ENCODE data around the gene PSMD1.
A peak's percentile ranks its signal among the peaks of the same experiment; 100 is the strongest.
"Not testable (repeated sequence)": the region's sequence is repeated elsewhere in the genome, so short reads cannot be mapped to it uniquely, and the experiment has no call there.

PSMD1 gene

DNA sequence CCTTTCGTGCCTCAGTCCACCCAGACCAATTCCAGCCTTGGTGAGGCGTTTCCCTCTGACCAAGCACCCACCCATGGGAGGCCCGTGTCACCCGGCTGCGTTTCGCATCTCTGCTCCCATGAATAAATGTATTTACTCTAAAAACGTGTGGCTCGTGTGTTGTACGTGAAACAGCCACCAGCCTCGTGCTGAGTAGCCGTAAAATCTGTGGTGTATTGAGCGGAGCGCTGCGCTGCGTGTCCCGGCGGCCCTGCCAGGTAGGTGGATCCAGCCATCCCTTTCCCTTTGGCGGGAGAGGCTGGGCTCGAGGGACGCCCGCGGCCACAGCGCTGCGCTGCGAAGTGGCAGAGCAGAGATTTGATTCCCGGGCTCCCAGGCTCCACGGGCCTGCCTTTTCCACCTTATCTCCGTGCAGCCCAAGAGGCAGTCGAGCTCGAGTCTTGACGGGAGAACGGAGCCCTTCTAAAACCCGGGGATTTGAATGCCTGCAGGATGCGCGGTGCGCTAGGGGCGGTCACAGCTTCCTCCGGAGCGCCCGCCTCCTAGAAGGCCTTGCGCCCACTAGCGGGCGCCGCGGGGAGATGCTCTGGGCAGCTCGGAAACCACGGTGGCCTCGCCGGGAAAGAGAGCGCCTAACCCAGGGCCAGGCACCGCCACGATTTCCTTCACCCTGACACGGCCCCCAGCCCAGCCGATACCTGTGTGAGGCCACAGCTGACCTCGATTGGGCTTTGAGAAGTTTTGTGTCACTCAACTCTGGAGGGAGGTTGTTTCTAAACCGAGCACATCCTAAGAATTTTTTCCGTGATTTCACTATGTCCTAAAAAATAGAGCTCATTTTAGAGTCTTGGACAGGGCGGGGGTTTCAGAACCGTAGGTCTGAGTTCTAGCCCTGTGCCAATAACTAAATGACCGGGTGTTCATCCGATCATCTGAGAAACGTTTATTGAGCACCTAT is 3.9 kb upstream of the PSMD1 start:
- peak; percentile 35 for DNase-seq (ENCODE audit: low spot score)
- FAIRE-seq = no peak

DNA sequence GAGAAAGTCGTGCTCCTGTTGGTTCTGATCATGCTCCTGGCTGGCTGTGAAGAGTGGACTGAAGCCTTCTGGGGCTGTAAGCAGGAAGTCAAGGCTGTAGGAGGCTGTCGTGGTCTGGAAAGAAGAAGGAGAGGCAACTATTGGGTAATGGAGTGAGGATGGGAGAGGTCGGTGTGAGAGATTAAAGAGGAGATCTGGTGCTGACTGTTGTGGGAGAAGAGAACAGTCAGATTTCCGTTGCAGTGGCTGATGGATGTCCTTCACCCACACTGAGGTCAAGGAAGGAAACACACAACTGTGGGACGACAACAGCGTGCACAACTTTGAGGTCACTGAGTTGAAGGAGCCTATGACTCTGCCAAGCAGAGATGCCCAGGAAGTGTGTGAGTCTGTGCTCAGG is 2.8 kb upstream of the PSMD1 start:
- no peak for FAIRE-seq
- no peak for DNase-seq (ENCODE audit: low spot score)

GRCh38 chr2:231057590-231057989 is 923 bp downstream of the PSMD1 start:
- FAIRE-seq (no peak), DNase-seq (ENCODE audit: low spot score) (no peak)

- no peak for FAIRE-seq
- DNase-seq (ENCODE audit: low spot score) = peak; percentile 40
Observed at GRCh38 chr2:231058761-231059550, 2.3 kb downstream of the PSMD1 start.

DNA sequence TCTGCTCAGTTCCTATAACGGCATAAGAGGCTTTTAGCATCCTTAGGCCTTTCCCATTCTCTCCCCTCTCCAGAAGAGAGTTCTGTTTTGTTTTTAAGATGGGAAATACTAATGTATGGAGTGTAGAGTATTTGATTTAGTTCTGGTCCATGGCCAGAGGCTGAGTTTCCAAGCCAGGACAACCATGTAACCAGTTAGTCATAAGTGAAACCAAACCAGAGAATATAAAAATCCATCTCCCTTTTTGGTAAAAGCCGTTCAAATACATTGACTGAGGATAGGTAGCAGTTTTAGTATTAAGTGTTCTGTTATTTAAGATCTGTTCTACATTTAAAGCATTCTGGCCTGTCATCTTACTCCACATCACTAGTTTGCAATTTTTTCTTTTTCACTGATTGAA is 3.1 kb downstream of the PSMD1 start:
- no peak for DNase-seq (ENCODE audit: low spot score)
- no peak for FAIRE-seq

DNA sequence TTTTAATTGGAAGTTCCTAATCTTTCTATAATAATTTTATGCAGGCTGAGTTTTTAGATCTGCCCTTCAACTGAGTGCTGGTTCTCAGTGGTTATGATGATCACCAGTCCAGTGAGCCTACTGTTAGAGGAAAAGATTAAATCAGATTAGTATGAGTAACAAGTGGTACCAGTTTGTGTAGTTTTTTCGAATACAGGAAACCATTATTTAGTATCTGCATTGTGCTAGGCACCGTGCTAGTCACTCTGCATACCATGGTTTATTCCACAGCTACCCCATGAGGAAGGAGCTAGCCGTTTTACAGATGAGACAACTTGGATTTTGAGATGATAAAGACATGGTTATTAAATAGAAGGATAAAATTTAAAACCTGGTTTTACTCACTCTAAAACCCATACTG is 6.1 kb downstream of the PSMD1 start:
- DNase-seq (ENCODE audit: low spot score) = no peak
- no peak for FAIRE-seq

DNA sequence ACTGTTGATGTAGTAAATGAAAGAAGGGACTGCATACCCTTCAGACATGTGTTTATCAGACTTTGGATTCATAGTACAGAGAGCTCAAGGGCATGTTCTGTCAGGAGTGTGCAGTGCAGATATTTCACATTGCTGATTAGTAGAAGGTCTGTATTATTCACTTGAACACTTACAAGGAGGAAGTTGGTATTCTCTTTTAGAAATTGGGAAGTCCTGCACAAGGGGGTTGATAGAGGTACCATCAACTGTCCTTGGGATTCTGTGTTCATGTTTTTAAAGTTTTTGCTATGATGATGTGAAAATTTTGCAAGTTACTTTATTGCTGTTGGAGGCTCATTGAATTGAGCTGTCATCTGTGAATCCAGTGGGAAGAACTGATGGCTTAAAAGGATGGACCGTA is 6.7 kb downstream of the PSMD1 start:
- FAIRE-seq (no peak), DNase-seq (ENCODE audit: low spot score) (no peak)

- FAIRE-seq (no peak), DNase-seq (ENCODE audit: low spot score) (no peak)
Observed at GRCh38 chr2:231065966-231066365, 9.3 kb downstream of the PSMD1 start.

DNA sequence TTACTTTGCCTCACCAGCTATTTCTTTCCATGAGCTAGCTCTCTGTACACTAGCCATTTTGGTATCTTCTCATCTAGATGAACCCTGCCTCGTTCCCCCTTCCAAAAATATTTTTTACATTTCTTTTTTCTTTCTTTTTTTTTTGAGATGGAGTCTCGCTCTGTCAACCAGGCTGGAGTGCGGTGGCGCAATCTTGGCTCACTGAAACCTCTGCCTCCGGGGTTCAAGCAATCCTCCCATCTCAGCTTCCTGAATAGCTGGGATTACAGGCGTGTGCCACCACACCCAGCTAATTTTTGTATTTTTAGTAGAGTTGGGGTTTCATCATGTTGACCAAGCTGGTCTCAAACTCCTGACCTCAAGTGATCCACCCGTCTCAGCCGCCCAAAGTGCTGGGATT is 10.9 kb downstream of the PSMD1 start:
- not testable (repeated sequence) for DNase-seq (ENCODE audit: low spot score); FAIRE-seq

DNA sequence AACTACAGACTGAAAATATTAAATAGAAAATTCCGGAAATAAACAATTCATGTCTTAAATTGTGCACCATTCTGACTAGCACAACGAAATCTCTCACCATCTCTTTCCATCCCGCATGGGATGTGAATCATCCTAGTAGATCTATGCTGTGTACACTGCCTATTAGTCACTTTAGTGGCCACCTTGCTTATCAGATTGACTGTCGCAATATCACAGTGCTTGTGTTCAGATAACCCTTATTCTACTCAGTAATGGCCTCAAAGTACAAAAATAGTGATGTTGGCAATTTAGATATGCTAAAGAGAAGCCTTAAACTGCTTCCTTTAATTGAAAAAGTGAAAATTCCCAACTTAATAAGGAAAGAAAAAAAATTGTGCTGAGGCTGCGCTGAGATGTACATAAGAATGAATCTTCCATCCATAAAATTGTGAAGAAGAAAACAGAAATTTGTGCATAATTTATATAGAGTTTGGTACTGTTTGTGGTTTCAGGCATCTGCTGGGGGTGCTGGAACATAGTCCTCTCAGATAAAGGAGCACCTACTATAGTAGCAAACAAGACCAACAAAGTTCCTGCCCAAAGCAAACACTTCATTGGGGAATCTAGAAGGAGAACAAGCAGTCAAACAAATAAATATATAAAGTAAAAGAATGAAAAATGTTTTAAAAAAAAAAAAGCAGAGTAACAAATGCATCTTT is 12.0 kb downstream of the PSMD1 start:
- peak; percentile 82 for FAIRE-seq
- peak; percentile 57 for DNase-seq (ENCODE audit: low spot score)

DNA sequence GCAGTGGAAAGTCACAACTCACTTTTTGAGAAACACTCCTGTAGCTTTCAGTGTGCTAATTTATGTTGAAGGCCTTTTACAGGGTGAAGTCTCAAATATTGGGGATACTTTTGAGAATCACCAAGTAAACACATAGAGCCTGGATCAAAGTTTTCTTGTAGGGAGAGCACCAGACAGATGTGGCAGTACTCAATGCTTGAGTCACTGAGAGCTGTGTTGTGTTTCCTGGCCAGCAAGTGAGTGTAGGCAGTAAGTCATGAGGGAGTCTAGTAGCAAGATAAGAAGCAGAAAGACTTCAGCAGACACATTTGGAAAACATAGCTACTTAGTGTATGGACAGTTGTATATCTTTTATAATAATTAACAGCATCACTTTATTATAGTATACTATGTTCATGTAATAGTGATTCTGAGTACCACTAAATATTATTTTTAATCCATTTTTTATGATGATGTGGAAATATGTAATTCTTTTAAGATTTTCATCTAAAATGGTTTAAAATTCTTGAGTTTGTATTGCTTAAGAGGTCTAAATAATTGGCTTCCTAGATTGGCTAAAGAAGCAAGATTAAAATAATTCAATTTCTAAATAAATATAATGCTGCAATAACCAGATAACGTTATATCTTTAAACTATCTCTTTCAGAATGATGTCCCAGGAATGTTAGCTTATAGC is 12.8 kb downstream of the PSMD1 start:
- DNase-seq (ENCODE audit: low spot score) (no peak), FAIRE-seq (peak; percentile 22)

DNA sequence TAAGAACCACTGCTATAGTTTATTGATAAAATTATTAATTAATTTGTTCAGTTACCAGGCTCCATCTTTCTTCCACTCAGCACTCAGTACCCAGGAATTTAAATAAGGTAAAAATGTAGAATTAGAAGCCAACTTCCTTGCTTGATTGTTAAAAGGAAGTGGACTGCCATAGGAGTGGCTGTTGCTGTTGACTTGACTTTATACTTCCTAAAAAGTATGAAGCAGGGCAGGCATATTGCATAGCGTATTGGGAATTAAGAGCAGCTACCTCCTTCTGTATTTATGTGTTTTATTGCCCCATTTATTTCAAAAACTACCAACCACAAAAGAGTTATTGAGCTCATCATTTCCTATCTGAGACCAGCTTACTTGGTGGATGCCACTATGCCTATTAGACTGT is 27.9 kb downstream of the PSMD1 start:
- DNase-seq (ENCODE audit: low spot score) = no peak
- no peak for FAIRE-seq

DNA sequence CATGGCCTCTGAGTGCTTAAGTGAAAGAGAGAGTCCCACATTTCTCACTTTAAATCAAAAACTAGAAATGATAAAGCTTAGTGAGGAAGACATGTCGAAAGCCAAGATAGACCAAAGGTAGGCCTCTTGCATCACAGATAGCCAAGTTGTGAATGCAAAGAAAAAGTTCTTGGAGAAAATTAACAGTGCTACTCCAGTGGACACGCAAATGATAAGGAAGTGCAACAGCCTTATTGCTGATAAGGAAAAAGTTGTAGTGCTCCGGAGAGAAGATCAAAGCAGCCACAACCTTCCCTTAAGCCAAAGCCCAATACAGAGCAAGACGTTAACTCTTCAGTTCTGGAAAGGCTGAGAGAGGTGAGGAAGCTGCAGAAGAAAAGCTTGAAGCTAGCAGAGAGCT is 32.1 kb downstream of the PSMD1 start:
- no peak for FAIRE-seq
- no peak for DNase-seq (ENCODE audit: low spot score)

DNA sequence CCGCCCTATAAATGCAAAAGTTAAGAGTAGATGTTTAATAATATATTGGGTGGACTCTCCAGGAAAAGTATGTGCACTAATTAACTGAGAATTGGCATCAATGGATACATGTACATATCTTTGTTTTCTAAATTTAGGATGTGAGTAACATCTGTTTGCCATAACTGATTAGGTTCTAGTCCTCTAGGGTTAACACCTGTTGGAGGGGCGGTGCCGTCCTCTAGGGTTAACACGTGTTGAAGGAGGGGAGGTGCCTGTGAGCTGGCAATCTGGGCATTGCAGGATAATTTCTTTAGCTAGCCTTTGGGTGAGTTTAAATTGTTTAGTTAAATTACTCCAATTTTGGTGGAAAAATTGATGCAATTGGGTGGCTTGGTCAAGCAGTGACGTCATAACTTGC is 37.3 kb downstream of the PSMD1 start:
- DNase-seq (ENCODE audit: low spot score) (no peak), FAIRE-seq (no peak)

GRCh38 chr2:231094736-231095346 is 38.2 kb downstream of the PSMD1 start:
- DNase-seq (ENCODE audit: low spot score) (no peak), FAIRE-seq (no peak)

- no peak for FAIRE-seq
- no peak for DNase-seq (ENCODE audit: low spot score)
Observed at GRCh38 chr2:231099918-231100317, 43.3 kb downstream of the PSMD1 start.

DNA sequence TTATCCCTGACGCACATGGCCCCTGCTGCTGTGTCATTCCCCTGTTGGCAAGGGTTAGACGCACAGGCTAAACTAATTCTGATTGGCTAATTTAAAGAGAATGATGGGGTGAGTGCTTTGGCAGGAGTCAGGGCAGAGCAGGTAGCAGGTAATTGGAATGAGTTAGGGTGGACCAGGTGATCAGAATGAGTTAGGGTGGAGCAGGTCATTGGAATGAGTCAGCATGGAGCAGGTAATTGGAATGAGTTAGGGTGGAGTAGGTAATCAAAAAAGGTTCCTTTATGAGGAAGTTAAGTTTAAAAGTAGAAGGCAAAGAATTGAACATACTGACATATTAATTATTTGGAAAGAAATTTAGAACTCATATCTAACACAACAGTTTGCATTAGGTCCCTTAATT is 43.7 kb downstream of the PSMD1 start:
- DNase-seq (ENCODE audit: low spot score); FAIRE-seq: not testable (repeated sequence)

DNA sequence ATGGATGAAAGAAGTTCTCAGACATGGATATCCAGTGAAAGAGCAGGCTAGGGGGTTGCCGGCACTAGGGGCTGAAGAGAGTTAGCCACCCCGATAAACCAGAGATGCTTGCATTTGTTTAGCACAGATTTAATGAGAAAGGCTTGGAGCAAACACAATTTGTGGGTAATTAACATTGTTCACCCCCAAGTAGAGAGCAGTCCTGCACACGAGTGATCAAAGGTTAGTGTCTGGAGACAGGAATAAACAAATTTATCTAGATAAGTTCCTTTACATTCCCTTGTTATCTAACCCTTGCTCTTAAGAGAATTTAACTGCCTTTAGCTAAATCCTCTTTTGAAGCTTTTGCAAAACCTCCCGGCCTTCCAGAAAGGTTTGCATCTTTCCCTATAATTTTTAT is 44.3 kb downstream of the PSMD1 start:
- FAIRE-seq (no peak), DNase-seq (ENCODE audit: low spot score) (no peak)

- FAIRE-seq (no peak), DNase-seq (ENCODE audit: low spot score) (no peak)
Observed at GRCh38 chr2:231102772-231103171, 46.1 kb downstream of the PSMD1 start.

DNA sequence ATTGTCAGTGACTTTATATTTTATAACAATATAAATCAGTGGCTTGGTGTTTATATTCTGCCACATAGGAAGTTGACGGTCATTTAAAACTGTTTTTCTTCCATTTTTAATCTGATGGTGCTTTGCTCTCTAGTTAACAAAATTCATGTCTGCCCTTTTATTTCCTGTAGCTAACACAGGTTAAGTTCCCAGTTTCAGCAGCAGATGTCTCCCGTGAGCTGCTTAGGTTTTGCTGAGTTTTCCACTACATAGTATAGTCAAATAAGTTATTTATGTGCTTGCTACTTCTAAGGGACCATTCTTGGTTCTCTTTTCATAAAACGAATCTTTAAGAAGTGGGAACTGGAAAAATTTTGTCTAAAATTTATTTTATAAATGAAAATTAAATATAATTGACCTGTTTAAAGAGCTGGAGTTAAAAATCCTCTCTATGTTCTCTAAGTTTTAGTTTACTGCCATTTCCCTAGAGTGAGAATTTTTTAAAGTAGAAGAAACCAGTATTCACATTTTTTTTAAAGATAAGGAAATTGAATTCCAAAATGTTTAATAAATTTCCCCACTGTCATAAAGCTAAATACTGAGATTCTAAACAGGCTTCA is 47.5 kb downstream of the PSMD1 start:
- peak; percentile 84 for FAIRE-seq
- DNase-seq (ENCODE audit: low spot score) = peak; percentile 43

Data from RCC 7860 (cell line).